Naive B cell (primary cell): Measurements from ENCODE around the gene TCEAL1. TPM values are rescaled to one million over a fixed set of nuclear protein-coding genes. Genes with fewer than 3 reads are reported as not detected.
"Not testable (repeated sequence)": the region's sequence is repeated elsewhere in the genome, so short reads cannot be mapped to it uniquely, and the experiment has no call there.

ENCODE experiments used
- ATAC-seq, 2 donors: fragments of 150-1000 bp; cut with Tn5 transposase; 2 replicates each; pipeline ENCODE4 v1.10.0; 2021; ENCODE audit warnings: low read depth in 2 of 2, mild to moderate bottlenecking in 2 of 2, moderate library complexity in 2 of 2
- DNase-seq: peaks from one replicate; pipeline ENCODE4 v3.0.0; 2022
- H3K27ac Mint-ChIP-seq, 6 donors: one replicate each; pipeline ENCODE4 v1.8.0; 2020 to 2022; ENCODE audit warnings: mild to moderate bottlenecking in 6 of 6, mixed read lengths in 6 of 6, moderate library complexity in 5 of 6, inconsistent platforms in 2 of 6
- H3K27me3 Mint-ChIP-seq, 3 donors: one replicate each; pipeline ENCODE4 v1.8.0; 2021 to 2022; ENCODE audit warnings: mixed read lengths in 3 of 3, mild to moderate bottlenecking in 1 of 3
- H3K36me3 Mint-ChIP-seq, 2 donors: one replicate each; pipeline ENCODE4 v1.8.0; 2020 to 2022; ENCODE audit warnings: mixed read lengths in 2 of 2, inconsistent platforms in 1 of 2, mild to moderate bottlenecking in 1 of 2
- H3K4me1 Mint-ChIP-seq, 3 donors: one replicate each; pipeline ENCODE4 v1.8.0; 2020 to 2022; ENCODE audit warnings: mixed read lengths in 3 of 3, inconsistent platforms in 1 of 3, mild to moderate bottlenecking in 1 of 3, moderate library complexity in 1 of 3
- H3K4me3 Mint-ChIP-seq, 8 donors: one replicate each; pipeline ENCODE4 v1.8.0; 2020 to 2022; ENCODE audit warnings: mild to moderate bottlenecking in 8 of 8, mixed read lengths in 8 of 8, moderate library complexity in 8 of 8, inconsistent platforms in 2 of 8
- H3K9me3 Mint-ChIP-seq, 7 donors: one replicate each; pipeline ENCODE4 v1.8.0; 2020 to 2022; ENCODE audit warnings: mixed read lengths in 7 of 7, mild to moderate bottlenecking in 5 of 7, inconsistent platforms in 2 of 7, moderate library complexity in 1 of 7
- polyA plus RNA-seq, 6 donors: library from polyadenylated mRNA; unstranded; fragments of 300-500 nt; fragmentation: Illumina TruSeq; gene quantifications; one replicate each; pipeline ENCODE4 v1.2.3, GENCODE V29; 2021; ENCODE audit warnings: low read depth in 6 of 6

The TCEAL1 gene
- polyA plus RNA-seq, 6 donors from 2014 or later: 23.2 to 74.4 (median 26.0) TPM

GRCh38 chrX:103644125-103644524 is 15.3 kb downstream of the TCEAL1 start:
- Mint-ChIP-seq H3K4me3 (no peak overlapping the region), H3K9me3 (peaks cover 0 to 10% (median 3%) of the 10 kb centered on the region in 7 donors), H3K4me1 (no peaks in the 10 kb centered on the region), H3K36me3 (no peaks in the 10 kb centered on the region), H3K27me3 (peaks cover 4 to 47% (median 21%) of the 10 kb centered on the region in 3 donors), H3K27ac (no peak overlapping the region)
- ATAC-seq (no peak), DNase-seq (no peak)

GRCh38 chrX:103647630-103648029 is 18.9 kb downstream of the TCEAL1 start:
- Mint-ChIP-seq H3K4me1 (no peaks in the 10 kb centered on the region), H3K36me3 (no peaks in the 10 kb centered on the region), H3K9me3 (peaks cover 0 to 10% (median 3%) of the 10 kb centered on the region in 7 donors), H3K27ac (no peak overlapping the region), H3K27me3 (peaks cover 4 to 34% (median 17%) of the 10 kb centered on the region in 3 donors), H3K4me3 (no peak overlapping the region)
- ATAC-seq (no peak), DNase-seq (no peak)

- no peak overlapping the region for H3K27ac Mint-ChIP-seq
- H3K4me3 Mint-ChIP-seq: no peak overlapping the region
- no peak for ATAC-seq
- no peaks in the 10 kb centered on the region for H3K4me1 Mint-ChIP-seq
- peaks cover 0 to 10% (median 4%) of the 10 kb centered on the region in 7 donors for H3K9me3 Mint-ChIP-seq
- no peak for DNase-seq
- H3K27me3 Mint-ChIP-seq: peaks cover 0 to 9% (median 0%) of the 10 kb centered on the region in 3 donors
- no peaks in the 10 kb centered on the region for H3K36me3 Mint-ChIP-seq
Observed at GRCh38 chrX:103651151-103651773, 22.5 kb downstream of the TCEAL1 start.

- not testable (repeated sequence) for H3K27ac Mint-ChIP-seq, H3K9me3 Mint-ChIP-seq, H3K4me1 Mint-ChIP-seq, H3K4me3 Mint-ChIP-seq, H3K36me3 Mint-ChIP-seq, DNase-seq, ATAC-seq
- H3K27me3 Mint-ChIP-seq: peaks cover 10 to 20% (median 11%) of the 10 kb centered on the region in 3 donors
Observed at GRCh38 chrX:103655230-103656000, 26.6 kb downstream of the TCEAL1 start.

GRCh38 chrX:103656617-103657016 is 27.8 kb downstream of the TCEAL1 start:
- Mint-ChIP-seq H3K4me3 (no peak overlapping the region), H3K36me3 (no peaks in the 10 kb centered on the region), H3K9me3 (peaks cover 0 to 7% (median 2%) of the 10 kb centered on the region in 7 donors), H3K27ac (peak overlapping the region in 1 of 6 donors; percentile 12), H3K4me1 (no peaks in the 10 kb centered on the region), H3K27me3 (peaks cover 11 to 29% (median 16%) of the 10 kb centered on the region in 3 donors)
- ATAC-seq (no peak), DNase-seq (no peak)

- not testable (repeated sequence) for ATAC-seq, H3K4me3 Mint-ChIP-seq, H3K9me3 Mint-ChIP-seq, H3K36me3 Mint-ChIP-seq, DNase-seq, H3K4me1 Mint-ChIP-seq, H3K27ac Mint-ChIP-seq
- H3K27me3 Mint-ChIP-seq: peaks cover 11 to 29% (median 16%) of the 10 kb centered on the region in 3 donors
Observed at GRCh38 chrX:103657066-103657465, 28.3 kb downstream of the TCEAL1 start.

- H3K27ac Mint-ChIP-seq: no peak overlapping the region
- peaks cover 17 to 34% (median 18%) of the 10 kb centered on the region in 3 donors for H3K27me3 Mint-ChIP-seq
- H3K4me1 Mint-ChIP-seq: peaks cover 0 to 2% (median 0%) of the 10 kb centered on the region in 3 donors
- H3K4me3 Mint-ChIP-seq: no peak overlapping the region
- no peak for DNase-seq
- ATAC-seq: no peak
- peaks cover 0 to 7% (median 2%) of the 10 kb centered on the region in 7 donors for H3K9me3 Mint-ChIP-seq
- no peaks in the 10 kb centered on the region for H3K36me3 Mint-ChIP-seq
Observed at GRCh38 chrX:103658681-103659433, 30.1 kb downstream of the TCEAL1 start.

- ATAC-seq, H3K4me1 Mint-ChIP-seq, H3K36me3 Mint-ChIP-seq, H3K9me3 Mint-ChIP-seq, H3K4me3 Mint-ChIP-seq, H3K27ac Mint-ChIP-seq, DNase-seq: not testable (repeated sequence)
- peaks cover 21 to 40% (median 24%) of the 10 kb centered on the region in 3 donors for H3K27me3 Mint-ChIP-seq
Observed at GRCh38 chrX:103659460-103659859, 30.7 kb downstream of the TCEAL1 start.

- Mint-ChIP-seq H3K4me1 (peaks cover 0 to 5% (median 0%) of the 10 kb centered on the region in 3 donors), H3K36me3 (no peaks in the 10 kb centered on the region), H3K9me3 (peaks cover 0 to 9% (median 2%) of the 10 kb centered on the region in 7 donors), H3K4me3 (no peak overlapping the region), H3K27ac (peak overlapping the region in 1 of 6 donors; percentile 49), H3K27me3 (peaks cover 11 to 44% (median 29%) of the 10 kb centered on the region in 3 donors)
- no peak for DNase-seq
- ATAC-seq: no peak
Observed at GRCh38 chrX:103663981-103664762, 35.4 kb downstream of the TCEAL1 start.

GRCh38 chrX:103666202-103667107 is 37.7 kb downstream of the TCEAL1 start:
- no peak for ATAC-seq
- H3K27ac Mint-ChIP-seq: peak overlapping the region in 2 of 6 donors; percentile 15 to 71

GRCh38 chrX:103669745-103670144 is 41.0 kb downstream of the TCEAL1 start:
- ATAC-seq: no peak
- no peak for DNase-seq
- peaks cover 0 to 14% (median 2%) of the 10 kb centered on the region in 3 donors for H3K27me3 Mint-ChIP-seq
- H3K36me3 Mint-ChIP-seq: no peaks in the 10 kb centered on the region
- H3K27ac Mint-ChIP-seq: no peak overlapping the region
- H3K9me3 Mint-ChIP-seq: peaks cover 0 to 5% (median 0%) of the 10 kb centered on the region in 7 donors
- H3K4me1 Mint-ChIP-seq: no peaks in the 10 kb centered on the region
- H3K4me3 Mint-ChIP-seq: no peak overlapping the region

More at GRCh38 chrX:103666202-103667107, 37.7 kb downstream of the TCEAL1 start:
- Mint-ChIP-seq H3K36me3 (no peaks in the 10 kb centered on the region), H3K27me3 (peaks cover 10 to 28% (median 15%) of the 10 kb centered on the region in 3 donors), H3K4me3 (no peak overlapping the region), H3K9me3 (peaks cover 0 to 5% (median 0%) of the 10 kb centered on the region in 7 donors), H3K4me1 (peaks cover 0 to 5% (median 0%) of the 10 kb centered on the region in 3 donors)
- no peak for DNase-seq
